ENCODE data around the gene XPO6.

The XPO6 gene

DNA sequence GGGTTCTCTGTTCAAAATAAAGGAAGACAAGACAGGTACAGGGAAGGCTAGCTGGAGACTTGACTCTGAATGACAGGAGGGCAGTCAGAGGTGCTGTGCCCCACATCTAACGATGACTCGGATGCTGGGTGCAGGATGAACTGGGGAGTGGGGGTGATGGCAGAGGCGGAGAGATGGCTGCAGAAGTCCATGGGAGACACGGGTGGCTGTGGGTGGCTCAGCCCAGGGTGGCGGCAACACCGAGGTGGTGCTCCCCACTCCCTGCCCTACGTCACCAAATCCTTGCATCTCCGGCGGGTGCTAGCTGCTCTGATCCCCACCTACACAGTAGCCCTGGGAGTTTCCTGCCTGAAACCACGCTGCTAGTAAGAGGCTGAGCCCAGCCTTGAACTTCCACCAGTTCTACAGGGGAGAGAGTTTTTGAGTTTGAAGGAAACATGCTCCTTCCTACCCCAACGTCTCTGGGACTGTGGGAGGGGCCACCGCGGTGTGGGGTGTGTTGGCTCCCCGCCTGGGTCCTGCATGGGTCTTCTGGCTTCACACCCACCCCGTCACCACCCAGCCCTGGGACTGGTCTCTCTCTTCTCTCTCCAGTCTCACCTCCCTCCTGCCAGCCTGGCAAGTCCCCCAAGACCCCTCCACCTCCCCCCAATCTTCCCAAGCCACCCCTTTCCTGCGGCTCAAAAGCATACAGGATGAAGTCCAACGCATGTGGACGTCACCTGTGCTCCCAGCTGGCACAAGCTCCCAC, 152.8 kb downstream of the XPO6 start:
- DNase-seq, result no peak

- no peak for DNase-seq
These were observed 153.8 kb downstream of the XPO6 start for GRCh38 chr16:28057949-28058348.

DNA sequence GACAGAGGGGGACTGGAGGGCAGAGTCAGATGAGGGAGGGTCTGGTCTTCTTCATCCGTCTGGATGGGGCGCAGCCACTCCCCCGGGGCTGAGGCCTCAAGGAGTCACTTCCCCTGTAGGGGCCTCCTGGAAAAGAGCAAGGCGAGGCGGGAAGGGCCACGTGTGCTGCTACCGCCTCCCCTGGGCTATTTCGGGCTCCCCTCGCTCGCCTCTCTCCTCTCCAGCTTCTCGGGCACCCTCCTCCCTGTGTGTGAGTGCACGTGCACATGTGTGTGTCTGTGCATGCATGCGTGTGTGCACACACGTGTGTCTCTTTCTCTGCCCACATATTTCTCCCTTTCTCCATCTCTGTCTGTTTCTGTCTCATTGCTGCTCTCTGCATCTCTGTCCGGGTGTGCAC, 158.3 kb downstream of the XPO6 start:
- DNase-seq, result no peak

DNA sequence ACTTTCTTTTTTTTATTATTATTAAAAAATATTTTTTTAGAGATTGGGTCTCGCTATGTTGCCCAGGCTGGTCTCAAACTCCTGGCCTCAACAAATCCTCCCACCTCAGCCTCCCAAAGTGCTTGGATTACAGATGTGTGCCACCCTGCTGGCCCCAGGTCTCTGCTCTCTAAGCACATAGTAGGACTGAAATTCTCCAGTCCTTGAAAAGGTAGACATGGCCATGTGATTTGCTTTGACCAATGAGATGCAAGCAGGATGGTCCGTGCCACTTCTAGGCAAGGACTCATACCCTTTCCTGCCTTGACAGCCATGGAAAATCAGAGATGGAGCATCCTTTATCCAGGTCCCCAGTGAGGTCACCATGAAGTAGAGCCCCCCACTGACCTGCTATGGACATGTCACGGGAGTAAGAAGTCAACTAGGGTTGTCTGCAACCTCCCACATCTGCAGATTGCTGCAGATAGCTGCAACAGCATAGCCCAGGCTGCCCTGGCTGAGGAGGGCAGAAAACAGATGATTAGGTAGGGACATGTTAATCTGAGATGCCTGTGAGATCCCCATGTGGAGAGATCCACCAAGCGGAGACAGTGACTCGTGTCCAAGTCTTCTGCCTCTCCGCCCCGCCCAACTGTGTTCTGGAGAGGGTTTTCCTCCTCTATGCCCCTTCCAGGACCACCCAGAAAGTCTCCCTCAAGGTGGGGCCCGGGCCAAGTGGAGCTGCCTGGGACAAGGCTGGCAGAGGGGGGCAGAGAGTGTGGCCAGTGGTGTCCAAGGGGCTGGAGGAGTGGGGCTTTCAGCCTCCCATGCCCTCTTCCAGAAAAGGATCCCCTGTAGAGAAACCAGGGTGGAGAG, 159.3 kb downstream of the XPO6 start:
- no peak for DNase-seq

DNA sequence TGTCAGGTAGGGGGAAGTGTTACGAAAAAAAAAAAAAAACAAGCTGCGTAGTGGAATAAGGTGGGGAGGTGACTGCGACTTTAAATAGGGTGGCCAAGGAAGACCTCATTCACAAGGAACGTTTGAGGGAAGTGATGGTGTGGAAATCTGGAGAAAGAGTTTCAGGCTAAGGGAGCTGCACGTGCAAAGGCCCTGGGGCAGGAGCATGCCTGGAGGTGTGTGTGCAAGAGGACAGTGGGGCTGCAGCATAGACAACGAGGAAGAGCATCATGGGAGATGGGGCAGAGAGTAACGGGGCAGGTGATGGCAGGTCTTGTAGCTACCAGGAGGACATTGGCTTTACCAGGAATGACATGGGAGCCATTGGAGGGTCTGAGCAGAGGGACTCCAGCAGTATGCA, 160.3 kb downstream of the XPO6 start:
- no peak for DNase-seq

Data from NCI-H510A treated with DMSO at 0.1 percent for 48 hours (cell line).